Mucosa of rectum (tissue), 2 donors: ENCODE measurements around the gene CNGA3.
A peak's percentile ranks its signal among the peaks of the same experiment; 100 is the strongest.
"Not testable (repeated sequence)": the region's sequence is repeated elsewhere in the genome, so short reads cannot be mapped to it uniquely, and the experiment has no call there.

Source experiments
- H3K27ac ChIP-seq, 2 donors: one replicate each; pipeline ENCODE4 v1.7.0; 2013; ENCODE audit warnings: inconsistent platforms in 2 of 2, low read depth in 2 of 2, low read length in 2 of 2
- H3K27me3 ChIP-seq, 2 donors: one replicate each; pipeline ENCODE4 v1.7.0; 2013; ENCODE audit warnings: low read length in 2 of 2; ENCODE audit not compliant: control insufficient read depth in 2 of 2, insufficient read depth in 2 of 2
- H3K36me3 ChIP-seq, 2 donors: one replicate each; pipeline ENCODE4 v1.7.0; 2013; ENCODE audit warnings: low read length in 2 of 2; ENCODE audit not compliant: control insufficient read depth in 2 of 2, insufficient read depth in 2 of 2
- H3K4me1 ChIP-seq, 2 donors: one replicate each; pipeline ENCODE4 v1.7.0; 2013; ENCODE audit warnings: low read length in 2 of 2, mild to moderate bottlenecking in 1 of 2; ENCODE audit not compliant: control insufficient read depth in 2 of 2, insufficient read depth in 2 of 2
- H3K4me3 ChIP-seq, 2 donors: one replicate each; pipeline ENCODE4 v1.7.0; 2013; ENCODE audit warnings: low read length in 2 of 2
- H3K9ac ChIP-seq, 2 donors: one replicate each; pipeline ENCODE4 v1.7.0; 2013; ENCODE audit warnings: low read length in 2 of 2, low read depth in 1 of 2, mild to moderate bottlenecking in 1 of 2
- H3K9me3 ChIP-seq, 2 donors: one replicate each; pipeline ENCODE4 v1.7.0; 2013; ENCODE audit warnings: low read length in 2 of 2; ENCODE audit not compliant: control insufficient read depth in 2 of 2
- donor health status: healthy.
- donor health status: Normal muscosa, but diverticular disease.

The CNGA3 gene

GRCh38 chr2:98394595-98395153 lies 48.4 kb downstream of the CNGA3 start:
- Histone ChIP-seq H3K27me3 (peaks cover 0 to 3% of the 10 kb centered on the region in 2 donors), H3K9me3 (no peaks in the 10 kb centered on the region), H3K9ac (no peak overlapping the region), H3K27ac (no peak overlapping the region), H3K4me1 (no peaks in the 10 kb centered on the region), H3K36me3 (no peaks in the 10 kb centered on the region), H3K4me3 (no peak overlapping the region)

GRCh38 chr2:98395977-98396376 lies 49.7 kb downstream of the CNGA3 start:
- H3K36me3 ChIP-seq, result no peaks in the 10 kb centered on the region
- H3K27ac ChIP-seq, result no peak overlapping the region
- H3K27me3 ChIP-seq, result peaks cover 0 to 7% of the 10 kb centered on the region in 2 donors
- H3K4me3 ChIP-seq, result no peak overlapping the region
- no peaks in the 10 kb centered on the region for H3K4me1 ChIP-seq
- H3K9ac ChIP-seq, result no peak overlapping the region
- no peaks in the 10 kb centered on the region for H3K9me3 ChIP-seq

GRCh38 chr2:98396745-98397355 lies 50.6 kb downstream of the CNGA3 start:
- Histone ChIP-seq H3K27me3 (peaks cover 0 to 7% of the 10 kb centered on the region in 2 donors), H3K4me1 (no peaks in the 10 kb centered on the region), H3K27ac (no peak overlapping the region), H3K9ac (no peak overlapping the region), H3K9me3 (no peaks in the 10 kb centered on the region), H3K36me3 (no peaks in the 10 kb centered on the region), H3K4me3 (no peak overlapping the region)

- Histone ChIP-seq H3K27ac (no peak overlapping the region), H3K9ac (no peak overlapping the region), H3K27me3 (peaks cover 0 to 7% of the 10 kb centered on the region in 2 donors), H3K4me3 (no peak overlapping the region), H3K9me3 (no peaks in the 10 kb centered on the region), H3K4me1 (no peaks in the 10 kb centered on the region), H3K36me3 (no peaks in the 10 kb centered on the region)
These were observed 52.9 kb downstream of the CNGA3 start for GRCh38 chr2:98399140-98399539.

- Histone ChIP-seq H3K36me3 (no peaks in the 10 kb centered on the region), H3K9ac (no peak overlapping the region), H3K27me3 (peaks cover 0 to 3% of the 10 kb centered on the region in 2 donors), H3K9me3 (no peaks in the 10 kb centered on the region), H3K4me3 (no peak overlapping the region), H3K27ac (no peak overlapping the region), H3K4me1 (no peaks in the 10 kb centered on the region)
These were observed 57.6 kb downstream of the CNGA3 start for GRCh38 chr2:98403878-98404277.

GRCh38 chr2:98404556-98405250 lies 58.4 kb downstream of the CNGA3 start:
- Histone ChIP-seq H3K9me3 (no peaks in the 10 kb centered on the region), H3K4me3 (no peak overlapping the region), H3K9ac (no peak overlapping the region), H3K27ac (no peak overlapping the region), H3K27me3 (peaks cover 0 to 3% of the 10 kb centered on the region in 2 donors), H3K36me3 (no peaks in the 10 kb centered on the region), H3K4me1 (no peaks in the 10 kb centered on the region)

GRCh38 chr2:98405301-98405700 lies 59.0 kb downstream of the CNGA3 start:
- H3K27me3 ChIP-seq, result no peaks in the 10 kb centered on the region
- H3K9me3 ChIP-seq, result no peaks in the 10 kb centered on the region
- no peak overlapping the region for H3K4me3 ChIP-seq
- H3K27ac ChIP-seq, result no peak overlapping the region
- no peaks in the 10 kb centered on the region for H3K36me3 ChIP-seq
- no peaks in the 10 kb centered on the region for H3K4me1 ChIP-seq
- no peak overlapping the region for H3K9ac ChIP-seq

GRCh38 chr2:98408155-98408554 lies 61.9 kb downstream of the CNGA3 start:
- Histone ChIP-seq H3K9me3 (no peaks in the 10 kb centered on the region), H3K9ac (no peak overlapping the region), H3K36me3 (no peaks in the 10 kb centered on the region), H3K27me3 (no peaks in the 10 kb centered on the region), H3K4me1 (no peaks in the 10 kb centered on the region), H3K4me3 (no peak overlapping the region), H3K27ac (no peak overlapping the region)

- H3K27ac ChIP-seq, result no peak overlapping the region
- no peak overlapping the region for H3K4me3 ChIP-seq
- no peaks in the 10 kb centered on the region for H3K9me3 ChIP-seq
- no peaks in the 10 kb centered on the region for H3K36me3 ChIP-seq
- H3K27me3 ChIP-seq, result no peaks in the 10 kb centered on the region
- H3K9ac ChIP-seq, result peak overlapping the region in 1 of 2 donors; percentile 5
- H3K4me1 ChIP-seq, result no peaks in the 10 kb centered on the region
These were observed 66.6 kb downstream of the CNGA3 start for GRCh38 chr2:98412751-98413458.

- H3K9ac ChIP-seq, H3K9me3 ChIP-seq, H3K4me3 ChIP-seq, H3K27me3 ChIP-seq, H3K36me3 ChIP-seq, H3K4me1 ChIP-seq, H3K27ac ChIP-seq: not testable (repeated sequence)
These were observed 68.0 kb downstream of the CNGA3 start for GRCh38 chr2:98414246-98414645.
